D721Med (cell line): ENCODE results near the gene FBLN2.

Experiments used
- DNase-seq: peaks from one replicate; pipeline ENCODE4 v3.0.0; 2011; ENCODE audit warnings: low spot score; ENCODE audit not compliant: insufficient read length
- FAIRE-seq: peaks from 2 replicates; lab custom pipeline; 2011; peaks lifted over from hg19 to GRCh38; lab: Jason Lieb, UNC
- TF ChIP-seq, protein P1 (sequence below): IDR thresholded peaks from 2 replicates; pipeline ENCODE4 v1.5.1; 2012; ENCODE audit warnings: mild to moderate bottlenecking, control low read depth; ENCODE audit not compliant: insufficient read depth; ENCODE audit errors: missing control alignments

The FBLN2 gene

DNA sequence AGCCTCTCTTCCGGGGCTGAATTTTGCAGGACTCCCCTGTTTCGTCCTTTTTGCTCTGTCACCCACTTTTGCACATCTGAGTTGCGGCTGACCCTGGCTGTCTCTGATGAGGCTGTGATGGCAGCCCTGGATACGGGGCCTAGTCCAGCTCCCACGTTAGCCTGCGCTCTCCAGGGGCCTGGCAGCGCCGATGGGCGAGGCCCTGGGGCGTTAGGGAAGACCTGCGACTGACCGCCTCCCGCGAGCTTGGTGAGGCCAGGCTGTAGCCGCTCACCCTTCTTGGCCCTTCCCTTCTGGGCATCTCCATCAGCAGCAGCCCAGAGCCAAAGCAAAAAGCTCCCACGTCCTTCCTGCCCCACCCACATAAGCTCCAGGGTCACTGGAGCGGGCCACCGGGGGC lies 85.2 kb downstream of the FBLN2 start:
- no peak for FAIRE-seq
- DNase-seq: no peak
- TF ChIP-seq, protein P1, sequence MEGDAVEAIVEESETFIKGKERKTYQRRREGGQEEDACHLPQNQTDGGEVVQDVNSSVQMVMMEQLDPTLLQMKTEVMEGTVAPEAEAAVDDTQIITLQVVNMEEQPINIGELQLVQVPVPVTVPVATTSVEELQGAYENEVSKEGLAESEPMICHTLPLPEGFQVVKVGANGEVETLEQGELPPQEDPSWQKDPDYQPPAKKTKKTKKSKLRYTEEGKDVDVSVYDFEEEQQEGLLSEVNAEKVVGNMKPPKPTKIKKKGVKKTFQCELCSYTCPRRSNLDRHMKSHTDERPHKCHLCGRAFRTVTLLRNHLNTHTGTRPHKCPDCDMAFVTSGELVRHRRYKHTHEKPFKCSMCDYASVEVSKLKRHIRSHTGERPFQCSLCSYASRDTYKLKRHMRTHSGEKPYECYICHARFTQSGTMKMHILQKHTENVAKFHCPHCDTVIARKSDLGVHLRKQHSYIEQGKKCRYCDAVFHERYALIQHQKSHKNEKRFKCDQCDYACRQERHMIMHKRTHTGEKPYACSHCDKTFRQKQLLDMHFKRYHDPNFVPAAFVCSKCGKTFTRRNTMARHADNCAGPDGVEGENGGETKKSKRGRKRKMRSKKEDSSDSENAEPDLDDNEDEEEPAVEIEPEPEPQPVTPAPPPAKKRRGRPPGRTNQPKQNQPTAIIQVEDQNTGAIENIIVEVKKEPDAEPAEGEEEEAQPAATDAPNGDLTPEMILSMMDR: no peak

GRCh38 chr3:13634615-13635014 lies 85.7 kb downstream of the FBLN2 start:
- no peak for FAIRE-seq
- DNase-seq: no peak
- TF ChIP-seq, protein P1: no peak

GRCh38 chr3:13636186-13636585 lies 87.3 kb downstream of the FBLN2 start:
- FAIRE-seq (no peak), DNase-seq (no peak)
- TF ChIP-seq, protein P1: no peak

GRCh38 chr3:13636874-13637273 lies 87.9 kb downstream of the FBLN2 start:
- no peak for FAIRE-seq
- TF ChIP-seq, protein P1: no peak

GRCh38 chr3:13637311-13637891 lies 88.5 kb downstream of the FBLN2 start:
- FAIRE-seq: no peak
- TF ChIP-seq, protein P1: no peak
- no peak for DNase-seq

More at GRCh38 chr3:13636874-13637273, 87.9 kb downstream of the FBLN2 start:
- DNase-seq: no peak

- no peak for FAIRE-seq
- TF ChIP-seq, protein P1: no peak
- DNase-seq: no peak
Measured at GRCh38 chr3:13637953-13638352, 89.0 kb downstream of the FBLN2 start.

DNA sequence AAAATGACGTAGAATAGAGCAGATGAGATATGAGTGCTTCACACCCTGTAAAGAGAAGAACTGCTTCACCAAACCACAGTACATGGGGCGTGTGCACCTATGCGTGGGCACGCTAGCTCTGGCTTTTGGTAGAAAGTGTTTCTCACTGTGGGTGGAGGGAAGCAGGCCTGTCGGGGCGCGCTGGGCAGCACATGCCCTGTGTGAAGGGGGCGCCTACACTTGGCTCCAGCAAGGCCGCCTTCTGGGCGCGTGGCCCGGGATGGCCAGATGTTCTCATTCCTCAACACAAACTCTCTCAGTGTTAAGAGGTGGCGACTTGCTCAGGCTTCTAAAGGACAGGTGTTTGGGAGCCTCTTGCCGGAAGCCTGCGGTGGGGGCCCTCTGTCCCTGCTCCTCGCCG lies 90.0 kb downstream of the FBLN2 start:
- FAIRE-seq (no peak), DNase-seq (no peak)
- TF ChIP-seq, protein P1: no peak
